Sigmoid colon (tissue), 4 donors: ENCODE data around the gene CFAP45.

Experiments
- CTCF ChIP-seq, 4 experiments: fragments of 450-650 bp in 3 of 4; fragments of 200-600 bp in 1 of 4; IDR thresholded peaks; one replicate each; pipeline ENCODE4 v1.5.1; 2016 to 2019; ENCODE audit warnings: antibody characterized with exemption in 4 of 4, mild to moderate bottlenecking in 3 of 4, moderate library complexity in 2 of 4
- POLR2A ChIP-seq, 2 donors: fragments of 450-650 bp; IDR thresholded peaks; one replicate each; pipeline ENCODE4 v1.6.1; 2016; ENCODE audit warnings: antibody characterized with exemption in 2 of 2, mild to moderate bottlenecking in 2 of 2, moderate library complexity in 2 of 2
- POLR2AphosphoS5 ChIP-seq, 4 donors: sonication (generic); formaldehyde crosslinking; IDR thresholded peaks; one replicate each; pipeline ENCODE4 v1.6.1; 2017; ENCODE audit warnings: antibody characterized with exemption in 4 of 4

- no peak for TF ChIP-seq POLR2A (IDR thresholded peaks at IDR 0.05)
- TF ChIP-seq POLR2AphosphoS5 (IDR thresholded peaks at IDR 0.05) = no peak
- no peak for TF ChIP-seq CTCF (IDR thresholded peaks at IDR 0.05)
These were observed 60.7 kb downstream of the CFAP45 start for GRCh38 chr1:159839116-159839849.
